Parathyroid adenoma (tissue), 2 donors: Measurements from ENCODE around the gene HTATSF1.

Experiments
- H2AFZ ChIP-seq: fragments of 300-600 bp; sonication (generic); one replicate; pipeline ENCODE4 v1.7.0; 2017; ENCODE audit warnings: antibody characterized with exemption, mild to moderate bottlenecking
- H3K27ac ChIP-seq: fragments of 300-600 bp; sonication (generic); one replicate; pipeline ENCODE4 v1.7.0; 2017
- H3K27me3 ChIP-seq: fragments of 300-600 bp; sonication (generic); one replicate; pipeline ENCODE4 v1.7.0; 2017; ENCODE audit warnings: low read length; ENCODE audit not compliant: control insufficient read depth, insufficient read depth
- H3K36me3 ChIP-seq: fragments of 300-600 bp; sonication (generic); one replicate; pipeline ENCODE4 v1.7.0; 2017; ENCODE audit warnings: low read length; ENCODE audit not compliant: control insufficient read depth, insufficient read depth
- H3K4me1 ChIP-seq: fragments of 300-600 bp; sonication (generic); one replicate; pipeline ENCODE4 v1.7.0; 2017; ENCODE audit warnings: control low read depth
- H3K4me2 ChIP-seq: fragments of 300-600 bp; sonication (generic); one replicate; pipeline ENCODE4 v1.7.0; 2017; ENCODE audit warnings: low read length
- H3K4me3 ChIP-seq: fragments of 300-600 bp; sonication (generic); one replicate; pipeline ENCODE4 v1.7.0; 2017; ENCODE audit warnings: low read depth, low read length
- H3K79me2 ChIP-seq: fragments of 300-600 bp; sonication (generic); one replicate; pipeline ENCODE4 v1.7.0; 2017; ENCODE audit warnings: control low read depth
- H3K9ac ChIP-seq: fragments of 300-600 bp; sonication (generic); one replicate; pipeline ENCODE4 v1.7.0; 2017; ENCODE audit warnings: mild to moderate bottlenecking
- H3K9me3 ChIP-seq: fragments of 300-600 bp; sonication (generic); one replicate; pipeline ENCODE4 v1.7.0; 2017; ENCODE audit warnings: low read length; ENCODE audit not compliant: control insufficient read depth
- TF ChIP-seq, protein P1 (sequence below): fragments of 300-600 bp; sonication (generic); IDR thresholded peaks from one replicate; pipeline ENCODE4 v1.7.0; 2017; ENCODE audit warnings: antibody characterized with exemption, mild to moderate bottlenecking
- donor health status: primary hyperparathyroidism.

Gene HTATSF1

DNA sequence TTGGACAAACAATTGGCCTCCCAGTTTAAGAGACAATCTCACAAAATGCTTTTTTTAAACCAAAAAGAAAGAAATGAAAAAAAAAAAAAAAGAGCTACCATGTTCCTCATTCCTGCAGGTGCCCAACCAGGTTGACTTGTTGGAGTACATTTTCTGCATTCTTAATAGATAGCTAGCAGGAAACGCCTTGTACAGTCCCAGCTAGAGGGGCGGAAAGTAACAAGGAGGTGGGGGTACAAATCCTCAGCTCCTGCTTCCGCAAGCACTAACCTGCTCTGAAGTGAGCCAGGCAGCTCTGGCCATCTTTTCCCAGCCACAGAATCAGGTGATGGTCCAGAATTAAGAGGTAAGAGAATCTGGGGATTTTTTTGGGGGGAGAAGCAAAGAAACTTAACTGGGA is 34.6 kb downstream of the HTATSF1 start, which contains the start of gene VGLL1:
TSS of gene VGLL1 (plus strand) at position 265 of the 400 bp plus-strand sequence. CDS start 3,806 bp downstream, outside the sequence.
- Histone ChIP-seq H3K4me1 (no peaks in the 10 kb centered on the region), H3K79me2 (no peaks in the 10 kb centered on the region), H3K4me2 (no peak within 1 kb of the TSS), H3K27ac (no peak within 1 kb of the TSS), H3K9me3 (no peaks in the 10 kb centered on the region), H3K4me3 (no peak within 1 kb of the TSS), H3K36me3 (no peaks in the 10 kb centered on the region), H3K9ac (no peak within 1 kb of the TSS), H2AFZ (no peak within 1 kb of the TSS), H3K27me3 (no peaks in the 10 kb centered on the region)
- TF ChIP-seq, protein P1, sequence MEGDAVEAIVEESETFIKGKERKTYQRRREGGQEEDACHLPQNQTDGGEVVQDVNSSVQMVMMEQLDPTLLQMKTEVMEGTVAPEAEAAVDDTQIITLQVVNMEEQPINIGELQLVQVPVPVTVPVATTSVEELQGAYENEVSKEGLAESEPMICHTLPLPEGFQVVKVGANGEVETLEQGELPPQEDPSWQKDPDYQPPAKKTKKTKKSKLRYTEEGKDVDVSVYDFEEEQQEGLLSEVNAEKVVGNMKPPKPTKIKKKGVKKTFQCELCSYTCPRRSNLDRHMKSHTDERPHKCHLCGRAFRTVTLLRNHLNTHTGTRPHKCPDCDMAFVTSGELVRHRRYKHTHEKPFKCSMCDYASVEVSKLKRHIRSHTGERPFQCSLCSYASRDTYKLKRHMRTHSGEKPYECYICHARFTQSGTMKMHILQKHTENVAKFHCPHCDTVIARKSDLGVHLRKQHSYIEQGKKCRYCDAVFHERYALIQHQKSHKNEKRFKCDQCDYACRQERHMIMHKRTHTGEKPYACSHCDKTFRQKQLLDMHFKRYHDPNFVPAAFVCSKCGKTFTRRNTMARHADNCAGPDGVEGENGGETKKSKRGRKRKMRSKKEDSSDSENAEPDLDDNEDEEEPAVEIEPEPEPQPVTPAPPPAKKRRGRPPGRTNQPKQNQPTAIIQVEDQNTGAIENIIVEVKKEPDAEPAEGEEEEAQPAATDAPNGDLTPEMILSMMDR: no peak

DNA sequence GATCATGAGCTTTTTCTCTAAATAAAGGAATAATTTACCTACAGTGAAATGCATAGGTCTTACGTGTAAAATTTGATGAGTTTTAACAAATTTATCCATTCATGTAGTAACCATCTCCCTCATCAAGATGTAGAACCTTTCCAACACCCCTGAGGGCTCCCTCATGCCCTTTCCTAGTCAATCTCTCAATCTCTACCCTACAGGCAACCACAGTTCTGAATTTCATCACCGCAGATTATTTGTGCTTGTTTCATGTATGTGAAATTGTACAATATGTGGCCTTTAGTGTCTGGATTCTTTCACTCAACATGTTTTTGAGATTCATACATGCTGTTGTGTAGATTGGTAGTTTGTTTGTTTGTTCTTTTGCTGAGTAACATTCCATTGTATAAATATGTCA is 36.7 kb downstream of the HTATSF1 start:
- Histone ChIP-seq H3K9ac (no peak overlapping the region), H3K4me2 (no peak overlapping the region), H3K4me1 (no peaks in the 10 kb centered on the region), H2AFZ (no peak overlapping the region), H3K79me2 (no peaks in the 10 kb centered on the region), H3K27ac (no peak overlapping the region), H3K4me3 (no peak overlapping the region), H3K27me3 (no peaks in the 10 kb centered on the region), H3K36me3 (no peaks in the 10 kb centered on the region), H3K9me3 (no peaks in the 10 kb centered on the region)
- TF ChIP-seq, protein P1: no peak

DNA sequence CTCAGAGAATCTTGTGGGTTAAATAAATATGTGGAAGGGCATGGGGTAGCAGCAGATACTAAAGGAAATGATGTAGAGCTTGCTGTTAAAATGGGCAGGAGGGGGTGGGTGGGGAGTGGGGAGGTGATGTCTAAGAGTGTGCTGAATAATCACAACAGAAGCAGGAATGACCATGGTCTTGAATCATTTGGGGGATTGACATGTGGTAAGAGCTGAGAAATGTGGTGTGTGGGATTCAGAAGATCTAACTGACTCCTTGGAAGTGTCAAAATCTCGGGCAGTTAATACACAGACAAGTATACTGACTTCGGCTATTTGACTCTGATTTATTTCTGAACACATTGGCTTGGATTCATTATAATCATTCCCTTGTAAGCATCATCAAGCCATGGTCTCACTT is 41.4 kb downstream of the HTATSF1 start:
- H3K27ac ChIP-seq: no peak overlapping the region
- TF ChIP-seq, protein P1: no peak
- no peaks in the 10 kb centered on the region for H3K27me3 ChIP-seq
- no peaks in the 10 kb centered on the region for H3K79me2 ChIP-seq
- no peak overlapping the region for H2AFZ ChIP-seq
- no peaks in the 10 kb centered on the region for H3K9me3 ChIP-seq
- no peaks in the 10 kb centered on the region for H3K36me3 ChIP-seq
- no peak overlapping the region for H3K9ac ChIP-seq
- no peak overlapping the region for H3K4me3 ChIP-seq
- no peaks in the 10 kb centered on the region for H3K4me1 ChIP-seq
- H3K4me2 ChIP-seq: no peak overlapping the region

DNA sequence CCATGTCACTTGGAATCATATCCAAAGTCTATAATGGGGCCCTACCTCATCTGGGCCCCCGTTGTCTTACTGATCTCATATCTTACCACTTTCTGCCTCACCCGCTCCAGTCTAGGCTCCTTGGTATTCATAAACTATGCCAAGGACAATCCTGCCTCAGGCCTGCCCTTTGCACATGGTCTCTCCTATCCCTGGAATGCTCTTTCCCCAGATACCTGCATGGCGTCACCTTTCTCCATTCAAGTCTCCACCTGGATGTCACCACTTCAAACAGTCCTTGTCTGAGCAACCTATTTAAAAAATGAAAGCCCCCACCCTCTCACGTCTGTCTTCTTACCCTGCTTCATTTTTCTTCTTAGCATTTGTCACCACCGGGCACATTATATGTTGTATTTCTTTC is 42.8 kb downstream of the HTATSF1 start:
- H3K4me3 ChIP-seq: no peak overlapping the region
- TF ChIP-seq, protein P1: no peak
- H3K9ac ChIP-seq: no peak overlapping the region
- H3K4me2 ChIP-seq: no peak overlapping the region
- H3K36me3 ChIP-seq: no peaks in the 10 kb centered on the region
- no peaks in the 10 kb centered on the region for H3K4me1 ChIP-seq
- H3K9me3 ChIP-seq: no peaks in the 10 kb centered on the region
- H3K27me3 ChIP-seq: no peaks in the 10 kb centered on the region
- H3K27ac ChIP-seq: no peak overlapping the region
- H2AFZ ChIP-seq: no peak overlapping the region
- no peaks in the 10 kb centered on the region for H3K79me2 ChIP-seq

DNA sequence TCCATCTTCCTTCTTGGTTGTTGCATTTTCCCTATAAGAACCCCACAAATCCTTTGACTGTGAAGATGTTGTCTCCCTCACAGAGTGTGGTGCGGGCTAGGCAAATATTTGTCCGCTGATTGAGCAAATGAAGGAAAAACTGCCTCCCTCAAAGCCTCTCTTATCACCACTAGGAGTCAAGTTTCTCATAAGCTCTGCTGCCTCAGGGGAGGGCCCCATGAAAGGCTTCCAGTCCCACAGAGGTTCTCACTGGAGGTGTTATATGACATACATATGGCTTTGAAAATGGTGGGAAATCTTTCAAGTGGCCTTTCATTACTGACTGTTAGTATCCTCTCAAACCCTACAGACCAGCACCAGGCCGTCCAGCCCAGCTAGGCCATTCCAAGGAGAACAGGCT is 43.9 kb downstream of the HTATSF1 start:
- H3K27me3 ChIP-seq: no peaks in the 10 kb centered on the region
- H3K36me3 ChIP-seq: no peaks in the 10 kb centered on the region
- no peaks in the 10 kb centered on the region for H3K9me3 ChIP-seq

More for the DNA sequence above, 43.9 kb downstream of the HTATSF1 start:
- Histone ChIP-seq H3K79me2 (no peaks in the 10 kb centered on the region), H3K4me3 (no peak overlapping the region), H3K4me1 (no peaks in the 10 kb centered on the region), H3K4me2 (no peak overlapping the region), H3K9ac (no peak overlapping the region), H2AFZ (peak overlapping the region; percentile 42), H3K27ac (no peak overlapping the region)
- TF ChIP-seq, protein P1: no peak
